Stimulated activated naive CD8-positive, alpha-beta T cell treated with anti-CD3 and anti-CD28 coated beads, Interleukin-15, amount 100 ng/mL, for 72 hours (primary cell): ENCODE results near the gene ZNHIT6.
A peak's percentile ranks its signal among the peaks of the same experiment; 100 is the strongest.
"Not testable (repeated sequence)": the region's sequence is repeated elsewhere in the genome, so short reads cannot be mapped to it uniquely, and the experiment has no call there.

ENCODE experiments used
- ATAC-seq: fragments of 150-1000 bp; cut with Tn5 transposase; 2 replicates; pipeline ENCODE4 v1.10.0; 2021; ENCODE audit warnings: mild to moderate bottlenecking, moderate library complexity
- DNase-seq, 2 donors: peaks; one replicate each; pipeline ENCODE4 v3.0.0; 2021 to 2022
- H3K27ac Mint-ChIP-seq, 2 donors: one replicate each; pipeline ENCODE4 v1.8.0; 2022; ENCODE audit warnings: mild to moderate bottlenecking in 2 of 2, mixed read lengths in 2 of 2, moderate library complexity in 2 of 2
- H3K27me3 Mint-ChIP-seq: one replicate; pipeline ENCODE4 v1.8.0; 2022; ENCODE audit warnings: mixed read lengths
- H3K4me1 Mint-ChIP-seq: one replicate; pipeline ENCODE4 v1.8.0; 2022; ENCODE audit warnings: mild to moderate bottlenecking, mixed read lengths
- H3K4me3 Mint-ChIP-seq, 2 donors: one replicate each; pipeline ENCODE4 v1.8.0; 2022; ENCODE audit warnings: mild to moderate bottlenecking in 2 of 2, mixed read lengths in 2 of 2, moderate library complexity in 1 of 2
- H3K9me3 Mint-ChIP-seq, 2 donors: one replicate each; pipeline ENCODE4 v1.8.0; 2022; ENCODE audit warnings: mixed read lengths in 2 of 2

The ZNHIT6 gene

GRCh38 chr1:85707990-85708828, at the start of gene ZNHIT6:
ZNHIT6 (minus strand) TSS chr1:85708433; CDS start chr1:85708284, 149 bp downstream.
- no peaks in the 10 kb centered on the region for H3K9me3 Mint-ChIP-seq

GRCh38 chr1:85756864-85757263, 48.6 kb upstream of the ZNHIT6 start:
- Mint-ChIP-seq H3K4me3 (no peak overlapping the region), H3K27me3 (no peaks in the 10 kb centered on the region), H3K9me3 (peaks cover 0 to 5% of the 10 kb centered on the region in 2 donors), H3K4me1 (no peaks in the 10 kb centered on the region), H3K27ac (no peak overlapping the region)
- no peak for ATAC-seq
- no peak for DNase-seq

More at GRCh38 chr1:85707990-85708828, at the start of gene ZNHIT6:
- peak; percentile 96 for ATAC-seq
- Mint-ChIP-seq H3K4me3 (no peak within 1 kb of the TSS), H3K4me1 (peaks cover 11% of the 10 kb centered on the region), H3K27me3 (no peaks in the 10 kb centered on the region), H3K27ac (no peak within 1 kb of the TSS)
- peak; percentile 78 to 90 for DNase-seq

- DNase-seq: no peak
- H3K27me3 Mint-ChIP-seq: peaks cover 14% of the 10 kb centered on the region
- ATAC-seq: no peak
- no peak overlapping the region for H3K4me3 Mint-ChIP-seq
- H3K4me1 Mint-ChIP-seq: no peaks in the 10 kb centered on the region
- no peak overlapping the region for H3K27ac Mint-ChIP-seq
- H3K9me3 Mint-ChIP-seq: no peaks in the 10 kb centered on the region
Measured at GRCh38 chr1:85748120-85748519, 39.9 kb upstream of the ZNHIT6 start.

- Mint-ChIP-seq H3K27ac (no peak overlapping the region), H3K27me3 (peaks cover 24% of the 10 kb centered on the region), H3K9me3 (no peaks in the 10 kb centered on the region)
Measured at GRCh38 chr1:85746777-85747176, 38.5 kb upstream of the ZNHIT6 start.

GRCh38 chr1:85743814-85744213, 35.6 kb upstream of the ZNHIT6 start:
- H3K27ac Mint-ChIP-seq: no peak overlapping the region
- no peaks in the 10 kb centered on the region for H3K9me3 Mint-ChIP-seq
- no peak for ATAC-seq
- H3K4me3 Mint-ChIP-seq: no peak overlapping the region
- no peak for DNase-seq
- peaks cover 24% of the 10 kb centered on the region for H3K27me3 Mint-ChIP-seq
- H3K4me1 Mint-ChIP-seq: no peaks in the 10 kb centered on the region

More at GRCh38 chr1:85746777-85747176, 38.5 kb upstream of the ZNHIT6 start:
- Mint-ChIP-seq H3K4me1 (no peaks in the 10 kb centered on the region), H3K4me3 (no peak overlapping the region)
- no peak for ATAC-seq
- DNase-seq: no peak

- no peaks in the 10 kb centered on the region for H3K9me3 Mint-ChIP-seq
- H3K27me3 Mint-ChIP-seq: no peaks in the 10 kb centered on the region
- no peak overlapping the region for H3K4me3 Mint-ChIP-seq
- DNase-seq (no peak), ATAC-seq (no peak)
- no peak overlapping the region for H3K27ac Mint-ChIP-seq
- H3K4me1 Mint-ChIP-seq: no peaks in the 10 kb centered on the region
Measured at GRCh38 chr1:85734931-85735330, 26.7 kb upstream of the ZNHIT6 start.

- Mint-ChIP-seq H3K27me3 (peaks cover 10% of the 10 kb centered on the region), H3K9me3 (peaks cover 4 to 25% of the 10 kb centered on the region in 2 donors)
Measured at GRCh38 chr1:85718678-85719340, 10.6 kb upstream of the ZNHIT6 start.

GRCh38 chr1:85714418-85715114, 6.3 kb upstream of the ZNHIT6 start:
- H3K4me1 Mint-ChIP-seq, H3K4me3 Mint-ChIP-seq, ATAC-seq, H3K27ac Mint-ChIP-seq, DNase-seq, H3K27me3 Mint-ChIP-seq: not testable (repeated sequence)
- H3K9me3 Mint-ChIP-seq: peaks cover 0 to 12% of the 10 kb centered on the region in 2 donors

More at GRCh38 chr1:85718678-85719340, 10.6 kb upstream of the ZNHIT6 start:
- DNase-seq (no peak), ATAC-seq (no peak)
- no peaks in the 10 kb centered on the region for H3K4me1 Mint-ChIP-seq
- H3K4me3 Mint-ChIP-seq: no peak overlapping the region
- H3K27ac Mint-ChIP-seq: no peak overlapping the region

- no peak overlapping the region for H3K4me3 Mint-ChIP-seq
- H3K27me3 Mint-ChIP-seq: no peaks in the 10 kb centered on the region
- DNase-seq (no peak), ATAC-seq (no peak)
- H3K27ac Mint-ChIP-seq: no peak overlapping the region
- H3K4me1 Mint-ChIP-seq: peaks cover 4% of the 10 kb centered on the region
- H3K9me3 Mint-ChIP-seq: peaks cover 0 to 3% of the 10 kb centered on the region in 2 donors
Measured at GRCh38 chr1:85708829-85709227, 595 bp upstream of the ZNHIT6 start.

- Mint-ChIP-seq H3K9me3 (no peaks in the 10 kb centered on the region), H3K27me3 (no peaks in the 10 kb centered on the region), H3K27ac (no peak overlapping the region), H3K4me1 (peaks cover 11% of the 10 kb centered on the region), H3K4me3 (no peak overlapping the region)
- DNase-seq (no peak), ATAC-seq (peak; percentile 48)
Measured at GRCh38 chr1:85707267-85707989, 805 bp downstream of the ZNHIT6 start.

- Mint-ChIP-seq H3K27me3 (no peaks in the 10 kb centered on the region), H3K9me3 (no peaks in the 10 kb centered on the region), H3K4me1 (peaks cover 11% of the 10 kb centered on the region), H3K27ac (no peak overlapping the region), H3K4me3 (peak overlapping the region in 1 of 2 donors; percentile 65)
- ATAC-seq (no peak), DNase-seq (no peak)
Measured at GRCh38 chr1:85705940-85706339, 2.3 kb downstream of the ZNHIT6 start.

- Mint-ChIP-seq H3K4me3 (no peak overlapping the region), H3K9me3 (no peaks in the 10 kb centered on the region), H3K27ac (no peak overlapping the region), H3K4me1 (peaks cover 11% of the 10 kb centered on the region), H3K27me3 (no peaks in the 10 kb centered on the region)
- ATAC-seq (no peak), DNase-seq (no peak)
Measured at GRCh38 chr1:85700422-85700821, 7.8 kb downstream of the ZNHIT6 start.

- ATAC-seq: no peak
- no peak overlapping the region for H3K27ac Mint-ChIP-seq
- H3K4me3 Mint-ChIP-seq: no peak overlapping the region
- DNase-seq: no peak
- H3K27me3 Mint-ChIP-seq: no peaks in the 10 kb centered on the region
- H3K9me3 Mint-ChIP-seq: no peaks in the 10 kb centered on the region
- peaks cover 12% of the 10 kb centered on the region for H3K4me1 Mint-ChIP-seq
Measured at GRCh38 chr1:85697895-85698294, 10.3 kb downstream of the ZNHIT6 start.

GRCh38 chr1:85692730-85693314, 15.4 kb downstream of the ZNHIT6 start:
- H3K9me3 Mint-ChIP-seq: no peaks in the 10 kb centered on the region
- H3K27me3 Mint-ChIP-seq: no peaks in the 10 kb centered on the region
- no peak for ATAC-seq
- peak overlapping the region in 1 of 2 donors; percentile 54 for H3K27ac Mint-ChIP-seq
- no peak overlapping the region for H3K4me3 Mint-ChIP-seq
- no peak for DNase-seq
- peaks cover 19% of the 10 kb centered on the region for H3K4me1 Mint-ChIP-seq
